Measurements from ENCODE around the gene ARHGAP22.

The ARHGAP22 gene

GRCh38 chr10:48639632-48640031 lies 34.8 kb upstream of the ARHGAP22 start:
- no peak for TF ChIP-seq JUND (IDR thresholded peaks at IDR 0.05; ENCODE audit: low read depth)
- no peak for DNase-seq (ENCODE audit: low read depth in 1 of 2, low spot score in 1 of 2)
- in situ Hi-C loops (cut with HindIII; ENCODE audit: low pct_unique_long_range_greater_than_20kb, low sequenced_read_pairs) = no loop called here

DNA sequence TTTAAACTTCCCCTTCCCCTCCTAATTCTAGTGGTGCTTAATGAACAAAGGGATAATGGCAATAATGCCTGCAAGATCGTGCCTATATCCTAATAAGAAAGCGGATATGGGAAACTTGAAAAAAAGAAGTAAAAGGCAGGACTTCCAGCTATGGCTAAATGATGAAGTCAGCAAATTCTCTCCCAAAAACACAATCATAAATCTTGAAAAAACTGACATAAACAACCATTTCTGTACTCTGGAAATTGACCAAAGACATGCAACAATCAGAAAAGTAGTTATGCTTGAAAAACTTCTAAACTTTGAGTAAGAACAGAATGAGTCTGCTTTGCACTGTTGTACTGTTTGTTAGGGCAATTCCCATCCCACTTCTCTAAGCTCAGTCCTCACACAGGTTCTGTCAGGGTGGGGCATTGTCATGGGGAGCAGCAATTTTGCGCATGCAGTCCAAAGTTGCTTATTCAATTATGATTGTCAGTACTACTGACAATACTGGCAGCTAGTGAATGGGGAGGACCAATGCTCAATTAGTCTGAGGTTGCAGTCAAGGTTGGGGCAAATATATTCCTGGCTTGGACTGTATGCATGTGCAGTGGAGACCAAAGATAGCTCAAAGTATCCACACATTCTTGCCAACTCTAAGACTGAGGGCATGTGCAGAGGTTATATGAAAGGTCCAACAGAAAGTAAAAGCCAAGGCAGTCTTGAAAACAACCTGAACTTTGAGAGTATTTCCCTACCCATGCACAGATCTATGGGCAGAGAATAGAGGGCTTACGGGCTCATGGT lies 34.1 kb upstream of the ARHGAP22 start:
- no peak for TF ChIP-seq JUND (IDR thresholded peaks at IDR 0.05; ENCODE audit: low read depth)
- in situ Hi-C loops (cut with HindIII; ENCODE audit: low pct_unique_long_range_greater_than_20kb, low sequenced_read_pairs) = no loop called here
- DNase-seq (ENCODE audit: low read depth in 1 of 2, low spot score in 1 of 2) = no peak

- in situ Hi-C loops (cut with HindIII; ENCODE audit: low pct_unique_long_range_greater_than_20kb, low sequenced_read_pairs) = no loop called here
- no peak for TF ChIP-seq JUND (IDR thresholded peaks at IDR 0.05; ENCODE audit: low read depth)
- DNase-seq (ENCODE audit: low read depth in 1 of 2, low spot score in 1 of 2) = no peak
Measured at GRCh38 chr10:48638158-48638557, 33.3 kb upstream of the ARHGAP22 start.

GRCh38 chr10:48636901-48637300 lies 32.0 kb upstream of the ARHGAP22 start:
- no peak for TF ChIP-seq JUND (IDR thresholded peaks at IDR 0.05; ENCODE audit: low read depth)
- in situ Hi-C loops (cut with HindIII; ENCODE audit: low pct_unique_long_range_greater_than_20kb, low sequenced_read_pairs) = no loop called here
- DNase-seq (ENCODE audit: low read depth in 1 of 2, low spot score in 1 of 2) = no peak

DNA sequence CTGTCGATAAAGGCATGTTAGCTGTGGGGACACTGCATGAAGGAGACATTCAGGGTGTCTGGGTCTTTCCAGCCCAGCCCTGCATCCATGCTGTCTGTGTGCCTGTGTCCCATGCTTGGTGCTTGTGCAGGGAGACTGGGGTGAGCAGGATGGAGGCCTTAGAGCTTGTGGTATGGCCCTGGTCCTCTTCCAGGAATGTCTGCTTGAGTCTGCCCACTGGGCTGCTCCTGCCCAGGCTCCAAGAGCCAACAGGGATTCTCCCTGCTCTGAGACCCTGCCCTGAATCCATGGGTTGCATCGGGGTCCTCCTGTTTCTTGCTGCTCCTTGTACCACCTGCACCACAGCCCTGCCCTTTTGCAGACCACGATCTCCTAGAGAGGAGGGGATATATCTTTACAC lies 31.4 kb upstream of the ARHGAP22 start:
- TF ChIP-seq JUND (IDR thresholded peaks at IDR 0.05; ENCODE audit: low read depth) = no peak
- no peak for DNase-seq (ENCODE audit: low read depth in 1 of 2, low spot score in 1 of 2)
- in situ Hi-C loops (cut with HindIII; ENCODE audit: low pct_unique_long_range_greater_than_20kb, low sequenced_read_pairs) = no loop called here

DNA sequence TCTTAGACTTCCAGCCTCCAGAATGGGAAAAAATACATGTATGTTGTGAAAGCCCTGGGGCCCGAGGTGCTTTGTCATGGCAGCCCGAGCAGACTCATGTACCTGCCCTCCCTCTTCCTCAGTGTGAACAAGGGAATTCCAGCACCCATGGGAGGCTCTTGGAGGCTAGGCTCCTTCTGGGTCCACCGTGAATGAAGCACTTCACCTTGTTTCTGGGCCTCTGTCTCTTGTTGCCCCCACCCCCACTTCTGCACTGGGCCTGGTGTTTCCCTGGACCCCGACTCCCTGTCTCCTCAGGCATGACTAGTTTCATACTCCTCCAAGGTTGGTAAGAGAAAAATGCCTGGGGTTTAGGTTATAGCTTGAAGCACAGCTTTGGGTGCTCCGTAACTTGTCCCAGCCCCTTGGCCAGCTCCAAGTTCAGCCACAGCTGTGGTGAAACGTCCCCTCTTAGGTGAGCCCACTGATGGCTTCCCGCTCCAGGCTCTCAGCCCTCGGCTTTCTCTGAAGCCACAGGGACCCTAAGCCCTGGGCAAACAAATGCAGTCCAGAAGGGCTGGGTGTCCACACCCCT lies 30.2 kb upstream of the ARHGAP22 start:
- no peak for TF ChIP-seq JUND (IDR thresholded peaks at IDR 0.05; ENCODE audit: low read depth)
- DNase-seq (ENCODE audit: low read depth in 1 of 2, low spot score in 1 of 2) = no peak
- in situ Hi-C loops (cut with HindIII; ENCODE audit: low pct_unique_long_range_greater_than_20kb, low sequenced_read_pairs) = no loop called here

DNA sequence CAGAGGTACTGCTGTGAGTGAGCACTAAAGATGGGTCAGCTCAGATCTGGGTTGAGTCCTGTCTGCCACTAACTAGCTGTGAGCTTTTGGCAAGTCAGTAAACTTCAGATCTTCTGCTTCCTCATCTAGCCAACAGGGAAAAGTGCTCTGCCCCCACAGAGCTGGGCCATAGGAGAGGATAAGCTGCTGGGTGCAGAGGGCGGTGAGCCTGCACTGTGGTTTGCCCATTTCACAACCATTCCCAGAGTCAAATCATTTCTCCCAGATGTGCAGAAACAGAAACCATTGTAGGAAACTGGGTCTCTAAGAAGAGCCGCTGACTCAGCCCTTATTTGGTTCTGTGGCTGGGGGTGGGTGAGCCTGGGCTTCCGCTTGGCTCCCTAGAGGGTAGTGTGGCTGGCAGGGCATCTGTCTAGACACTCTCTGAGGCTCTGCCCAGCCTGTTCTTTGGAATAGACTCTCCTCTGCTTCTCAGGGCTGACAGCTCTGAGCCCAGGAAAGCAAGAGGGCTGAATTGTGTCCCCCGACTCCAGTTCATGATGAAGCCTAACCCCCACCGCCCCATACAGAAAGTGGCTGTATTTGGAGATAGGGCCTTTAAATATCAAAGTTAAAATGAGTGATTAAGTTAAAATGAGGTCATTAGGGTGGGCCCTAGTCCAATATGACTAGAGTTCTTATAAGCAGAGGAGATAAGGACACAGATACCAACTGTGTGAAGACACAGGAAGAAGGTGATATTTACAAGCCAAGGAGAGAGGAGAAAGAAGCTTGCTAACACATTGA lies 29.5 kb upstream of the ARHGAP22 start:
- in situ Hi-C loops (cut with HindIII; ENCODE audit: low pct_unique_long_range_greater_than_20kb, low sequenced_read_pairs) = no loop called here
- no peak for TF ChIP-seq JUND (IDR thresholded peaks at IDR 0.05; ENCODE audit: low read depth)
- DNase-seq (ENCODE audit: low read depth in 1 of 2, low spot score in 1 of 2) = no peak

GRCh38 chr10:48633381-48634197 lies 28.7 kb upstream of the ARHGAP22 start:
- DNase-seq (ENCODE audit: low read depth in 1 of 2, low spot score in 1 of 2) = no peak

GRCh38 chr10:48632166-48632565 lies 27.3 kb upstream of the ARHGAP22 start:
- in situ Hi-C loops (cut with HindIII; ENCODE audit: low pct_unique_long_range_greater_than_20kb, low sequenced_read_pairs) = no loop called here
- no peak for DNase-seq (ENCODE audit: low read depth in 1 of 2, low spot score in 1 of 2)
- TF ChIP-seq JUND (IDR thresholded peaks at IDR 0.05; ENCODE audit: low read depth) = no peak

More at GRCh38 chr10:48633381-48634197, 28.7 kb upstream of the ARHGAP22 start:
- no peak for TF ChIP-seq JUND (IDR thresholded peaks at IDR 0.05; ENCODE audit: low read depth)
- in situ Hi-C loops (cut with HindIII; ENCODE audit: low pct_unique_long_range_greater_than_20kb, low sequenced_read_pairs) = no loop called here

- TF ChIP-seq JUND (IDR thresholded peaks at IDR 0.05; ENCODE audit: low read depth) = no peak
- in situ Hi-C loops (cut with HindIII; ENCODE audit: low pct_unique_long_range_greater_than_20kb, low sequenced_read_pairs) = no loop called here
- no peak for DNase-seq (ENCODE audit: low read depth in 1 of 2, low spot score in 1 of 2)
Measured at GRCh38 chr10:48627984-48628609, 23.2 kb upstream of the ARHGAP22 start.

DNA sequence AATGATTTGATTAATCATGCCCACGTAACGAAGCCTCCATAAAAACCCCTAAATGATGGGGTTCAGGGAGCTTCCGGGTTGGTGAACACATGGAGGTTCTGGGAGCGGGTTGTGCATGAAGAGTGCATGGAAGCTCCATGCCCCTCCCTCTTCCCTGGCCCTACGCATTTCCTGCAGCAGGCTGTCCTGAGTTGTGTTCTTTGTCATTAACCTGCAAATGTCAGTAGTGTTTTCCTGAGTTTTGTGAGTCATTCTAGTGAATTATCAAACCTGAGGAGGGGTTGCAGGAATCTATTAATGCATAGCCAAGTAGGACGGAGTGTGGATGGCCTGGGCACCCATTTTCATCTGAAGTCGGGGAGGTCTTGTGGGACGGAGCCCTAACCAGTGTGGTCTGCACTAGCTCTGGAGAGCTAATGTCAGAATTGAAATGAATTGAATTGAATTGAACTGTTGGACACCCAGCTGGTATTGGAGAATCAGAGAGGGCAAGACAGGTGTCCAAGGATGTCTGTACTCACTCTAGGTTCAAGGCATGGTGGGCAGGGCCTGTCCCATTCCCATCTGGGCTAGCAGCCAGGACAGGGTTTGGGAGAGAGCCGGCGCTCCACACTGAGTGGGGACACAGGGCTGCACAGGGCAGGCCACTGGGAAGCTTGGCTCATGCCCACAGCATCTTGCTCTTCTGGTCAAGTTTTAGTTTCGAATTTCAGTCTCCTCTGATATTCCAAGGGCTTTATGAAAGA lies 22.3 kb upstream of the ARHGAP22 start:
- in situ Hi-C loops (cut with HindIII; ENCODE audit: low pct_unique_long_range_greater_than_20kb, low sequenced_read_pairs) = no loop called here
- DNase-seq (ENCODE audit: low read depth in 1 of 2, low spot score in 1 of 2) = no peak
- no peak for TF ChIP-seq JUND (IDR thresholded peaks at IDR 0.05; ENCODE audit: low read depth)
